8988T (cell line): ENCODE measurements around the gene SPSB1.
"Not testable (repeated sequence)": the region's sequence is repeated elsewhere in the genome, so short reads cannot be mapped to it uniquely, and the experiment has no call there.

Experiments
- DNase-seq: peaks from one replicate; pipeline ENCODE4 v3.0.0; 2011

The SPSB1 gene

GRCh38 chr1:9280015-9280860 is 12.5 kb upstream of the SPSB1 start:
- peak; percentile 93 for DNase-seq

DNA sequence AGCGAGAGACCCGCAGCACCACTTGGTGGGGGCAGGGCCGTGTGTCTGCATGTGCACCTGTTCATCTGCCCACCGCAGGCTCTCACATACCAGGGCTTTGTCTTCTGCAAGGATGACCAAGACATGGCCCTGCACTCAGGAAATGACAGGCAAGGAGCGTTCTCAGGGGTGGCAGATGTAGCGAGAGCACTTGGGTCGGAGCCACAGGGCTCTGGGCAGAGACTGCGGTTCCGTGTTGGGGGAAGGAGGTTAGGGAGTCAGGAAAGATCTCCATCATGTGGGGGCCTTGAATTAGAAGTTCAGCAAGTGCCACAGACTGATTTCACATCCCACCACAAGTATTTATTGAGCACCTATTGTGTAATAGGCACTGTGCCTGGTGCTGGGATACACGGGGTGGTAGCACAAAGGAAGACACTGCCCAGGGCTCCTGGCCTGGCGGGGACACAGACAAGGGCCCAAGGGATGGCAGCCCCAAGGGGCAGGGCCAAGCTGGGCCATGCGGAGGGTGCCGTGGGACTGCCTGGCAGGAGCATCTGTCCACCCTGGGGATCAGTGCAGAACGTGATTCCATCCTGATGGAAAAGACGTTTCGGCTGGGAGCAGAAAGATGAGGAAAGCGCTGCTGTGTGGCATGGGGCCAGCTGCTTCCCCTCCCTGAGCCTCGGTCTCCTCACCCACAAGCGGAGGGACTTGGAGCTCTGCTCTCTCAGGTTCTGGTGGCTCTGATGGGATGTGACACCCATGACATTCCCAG is 11.4 kb upstream of the SPSB1 start:
- no peak for DNase-seq

DNA sequence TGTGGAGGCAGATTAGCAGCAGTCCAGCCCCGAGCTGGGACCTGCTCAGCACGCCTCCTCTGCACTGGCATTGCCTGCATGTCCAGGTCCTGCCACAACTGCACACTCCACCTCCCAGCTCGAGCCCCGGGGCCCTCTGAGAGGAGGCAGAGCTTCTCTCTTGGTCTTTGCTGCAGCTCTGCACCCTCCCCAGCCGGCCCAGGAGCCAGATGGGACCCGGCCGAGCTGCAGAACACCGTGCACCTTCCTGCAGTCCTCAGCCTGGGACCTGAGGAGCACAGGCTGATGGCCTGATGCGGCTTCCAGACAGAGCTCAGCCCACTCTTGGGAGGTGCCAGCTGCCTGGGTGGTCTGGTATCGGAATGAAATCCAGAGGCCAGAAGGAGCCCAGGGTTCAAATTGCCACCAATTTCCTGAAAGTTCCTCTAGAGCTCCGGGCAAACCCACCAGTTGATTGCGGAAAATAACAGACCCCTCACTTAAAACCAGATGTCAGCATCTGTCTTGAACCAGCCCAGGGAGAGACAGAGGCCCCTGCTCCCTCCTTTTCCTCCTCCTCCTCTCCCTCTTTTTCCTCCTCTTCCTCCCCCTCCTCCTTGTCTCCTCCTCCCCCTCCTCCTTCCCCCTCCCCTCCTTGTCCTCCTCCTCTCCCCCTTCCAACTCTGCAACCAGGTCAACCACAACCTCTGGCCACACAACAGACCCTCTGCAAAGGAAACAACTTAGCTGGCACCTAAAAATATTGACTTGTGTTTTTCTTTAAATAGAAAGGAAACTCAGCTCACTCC is 10.6 kb upstream of the SPSB1 start:
- no peak for DNase-seq

- no peak for DNase-seq
Observed at GRCh38 chr1:9282696-9282955, 10.1 kb upstream of the SPSB1 start.

DNA sequence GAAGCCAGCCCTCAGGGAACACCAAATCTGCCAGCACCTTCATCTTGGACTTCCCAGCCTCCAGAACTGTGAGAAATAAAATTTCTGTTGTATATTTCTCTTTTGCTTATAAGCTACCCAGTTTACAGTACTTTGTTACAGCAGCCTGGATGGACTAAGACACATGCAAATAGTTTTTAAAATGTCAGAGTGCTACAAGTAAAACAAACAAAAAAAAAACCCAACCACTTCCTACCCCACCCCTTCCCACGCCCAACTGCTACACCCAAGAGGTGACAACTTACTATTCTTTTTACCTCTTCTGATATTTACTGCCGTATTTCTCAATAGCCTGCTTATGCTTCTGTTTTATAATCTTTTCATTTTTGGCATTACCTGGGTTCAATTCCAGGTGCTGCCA is 8.6 kb upstream of the SPSB1 start:
- DNase-seq: no peak

- DNase-seq: no peak
Observed at GRCh38 chr1:9286556-9286955, 6.1 kb upstream of the SPSB1 start.

DNA sequence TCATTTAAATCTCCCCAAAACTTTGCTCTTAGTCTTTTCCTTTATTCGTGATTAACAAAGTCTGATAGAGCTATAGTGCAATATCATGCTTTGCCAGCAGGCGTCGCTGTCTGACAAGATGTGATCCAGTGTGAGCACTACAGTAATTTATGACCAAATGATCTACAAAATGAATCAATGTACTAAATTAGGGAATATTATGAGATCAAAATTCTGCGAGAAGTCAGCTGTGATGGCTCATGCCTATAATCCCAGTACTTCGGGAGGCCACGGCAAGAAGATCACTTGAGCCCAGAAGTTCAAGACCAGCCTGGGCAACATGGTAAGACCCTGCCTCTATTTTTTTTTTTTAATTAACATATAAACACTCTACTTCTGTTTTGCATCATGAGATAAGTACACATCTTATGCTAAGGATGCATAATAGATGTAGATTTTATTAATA is 3.6 kb upstream of the SPSB1 start:
- DNase-seq: no peak

DNA sequence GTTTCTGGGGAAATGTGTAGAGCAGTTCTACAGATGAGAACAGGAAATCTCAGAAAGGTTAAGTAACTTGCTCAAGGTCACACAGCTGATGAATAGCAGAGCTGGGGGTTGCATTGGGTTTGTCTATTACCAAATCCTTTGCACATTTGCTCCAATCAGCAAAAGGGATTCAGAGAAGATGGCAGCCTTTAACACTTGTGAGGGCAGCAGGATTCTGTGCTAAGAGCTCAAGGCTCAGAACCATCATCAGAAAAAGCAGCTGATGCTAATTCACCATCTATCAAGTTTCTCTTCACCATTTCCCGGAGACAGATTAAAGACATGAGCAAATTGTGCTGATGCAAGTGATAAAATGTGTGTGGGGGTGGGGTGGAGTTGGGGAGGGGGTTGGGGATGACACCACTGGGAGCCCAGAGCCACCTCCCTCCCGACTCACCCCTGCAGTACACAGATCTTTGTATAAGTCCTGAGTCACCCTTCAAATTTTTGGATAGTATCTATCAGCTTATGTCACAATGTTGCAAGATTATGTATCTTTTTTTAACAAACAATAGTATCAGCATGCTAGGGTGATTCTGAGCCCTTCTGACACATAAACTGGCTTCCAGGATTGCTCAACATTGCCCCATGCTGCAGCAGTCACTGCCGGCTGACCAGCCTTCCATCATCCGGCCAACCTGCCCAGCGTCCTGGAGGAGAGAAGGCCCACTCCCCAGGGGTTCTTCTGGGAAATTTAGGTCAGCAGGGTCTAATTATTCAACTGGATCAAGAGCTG is 2.8 kb upstream of the SPSB1 start:
- no peak for DNase-seq

DNA sequence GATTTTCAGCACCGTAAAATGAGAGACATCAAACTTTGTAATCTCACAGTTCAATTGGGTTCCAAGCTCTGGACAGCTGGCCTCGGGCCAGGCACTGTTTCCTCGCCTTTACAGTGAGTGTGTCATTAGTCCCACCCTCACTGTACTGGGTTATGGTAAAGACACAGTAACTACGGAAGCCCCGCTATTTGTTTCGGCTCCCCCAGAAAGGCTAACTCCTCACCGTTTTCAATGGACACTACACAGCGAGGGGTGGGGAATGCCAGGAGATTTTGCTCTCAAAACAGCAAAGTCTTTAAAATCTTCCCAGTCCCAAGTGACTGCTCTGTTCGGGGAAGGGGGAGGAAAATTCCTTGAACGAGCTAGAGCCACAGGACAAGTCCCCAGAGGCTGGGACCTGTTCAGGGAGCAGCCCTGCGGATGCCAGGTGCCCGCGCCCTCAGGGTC is 757 bp upstream of the SPSB1 start:
- no peak for DNase-seq

GRCh38 chr1:9293241-9293532 is 493 bp downstream of the SPSB1 start:
- no peak for DNase-seq

DNA sequence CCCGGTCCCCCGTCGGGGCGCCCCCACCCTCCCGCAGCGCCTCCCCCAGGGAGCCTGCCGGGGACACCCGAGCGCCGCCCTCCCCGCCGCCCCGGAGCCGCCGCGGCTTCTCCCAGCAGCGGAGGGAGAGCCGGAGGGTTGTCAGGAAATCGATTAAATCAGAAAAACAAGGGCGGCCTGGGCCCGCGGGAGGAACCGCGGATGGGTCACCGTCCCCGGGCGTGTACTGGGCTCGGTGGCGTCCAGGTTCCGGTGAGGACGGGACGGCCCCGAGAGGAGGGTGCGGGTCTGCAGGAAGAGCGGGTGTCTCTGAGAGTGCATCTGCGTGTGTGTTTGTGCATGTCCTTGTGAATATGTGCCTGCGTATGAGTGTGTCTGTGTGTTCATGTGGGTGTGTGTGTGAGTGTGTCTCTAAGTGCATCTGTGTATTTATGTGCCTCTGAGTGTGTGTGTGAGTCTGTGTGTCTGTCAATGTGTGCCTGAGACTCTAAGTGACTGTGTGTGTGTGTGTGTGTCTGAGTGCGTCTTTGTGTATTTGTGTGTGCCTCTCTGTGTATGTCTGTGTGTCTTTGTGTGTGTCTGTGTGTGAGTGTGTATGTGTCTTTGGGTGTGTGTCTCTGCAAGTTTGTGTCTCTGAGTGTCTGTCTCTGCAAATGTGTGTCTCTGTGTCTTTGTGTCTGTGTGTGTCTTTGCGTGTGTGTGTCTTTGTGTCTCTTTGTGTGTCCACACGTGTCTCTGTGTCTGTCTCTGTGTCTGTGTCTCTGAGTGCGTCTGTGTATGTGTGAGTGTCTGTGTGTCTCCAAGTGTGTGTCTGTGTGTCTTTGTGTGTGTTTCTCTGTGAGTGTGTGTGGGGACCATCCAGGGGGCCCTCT is 1.1 kb downstream of the SPSB1 start:
- no peak for DNase-seq

DNA sequence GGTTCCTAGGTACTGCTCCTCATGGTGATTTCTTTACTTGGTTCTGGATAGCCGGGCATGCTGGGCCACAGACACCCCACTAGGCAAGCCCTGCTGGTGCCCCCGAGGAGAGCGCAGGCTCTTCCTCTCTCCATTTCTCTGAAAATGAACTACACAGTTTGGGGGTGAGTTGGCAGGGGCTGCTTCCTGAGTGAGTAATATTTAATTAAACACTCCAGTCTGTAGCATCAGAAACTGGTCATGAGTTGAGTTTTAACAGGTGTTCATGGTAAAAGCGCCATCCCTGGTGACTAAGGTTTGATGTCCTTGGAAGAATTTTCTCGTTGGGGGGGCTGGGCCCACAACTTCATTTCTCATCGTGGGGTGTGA is 1.7 kb downstream of the SPSB1 start:
- DNase-seq: no peak

GRCh38 chr1:9294910-9295636 is 2.4 kb downstream of the SPSB1 start:
- DNase-seq: no peak

DNA sequence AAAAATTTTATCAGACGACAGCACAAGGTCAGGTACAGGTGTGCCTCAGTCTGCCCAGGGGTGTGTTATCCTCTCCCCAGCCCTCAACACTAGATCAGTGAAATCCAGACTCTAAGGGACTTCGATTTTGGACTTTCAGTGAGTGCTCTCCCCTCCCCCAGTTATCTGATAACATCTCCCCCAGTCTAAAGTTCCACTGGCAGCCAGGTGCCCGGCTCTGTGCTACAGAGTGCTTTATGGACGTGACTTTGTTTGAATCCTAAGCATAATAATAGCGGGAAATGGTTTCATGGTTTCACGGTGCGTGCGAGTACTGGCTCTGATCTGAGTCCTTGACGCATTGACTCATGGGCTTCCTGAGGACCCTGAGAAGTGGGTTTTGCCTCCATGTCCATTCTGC is 3.2 kb downstream of the SPSB1 start:
- no peak for DNase-seq

- no peak for DNase-seq
Observed at GRCh38 chr1:9296850-9297249, 4.2 kb downstream of the SPSB1 start.

DNA sequence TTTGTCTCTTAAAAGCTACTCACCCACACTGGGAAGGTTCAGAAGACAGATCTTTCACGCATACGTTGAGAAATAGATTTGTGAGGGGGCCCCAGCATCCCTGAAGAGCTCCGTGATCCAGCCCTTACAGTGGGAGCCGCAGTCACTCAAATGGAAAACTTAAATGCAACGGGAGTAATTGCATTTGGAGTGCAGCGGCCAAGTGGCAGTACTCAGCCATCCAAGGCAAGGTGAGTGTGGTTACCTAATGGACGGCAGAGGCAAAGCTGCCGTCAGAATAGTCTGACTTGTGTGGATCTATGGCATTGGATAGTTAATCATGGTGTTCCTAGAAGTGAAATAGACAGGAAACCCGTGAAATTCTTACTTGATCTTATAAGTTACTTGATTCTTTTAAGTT is 5.1 kb downstream of the SPSB1 start:
- no peak for DNase-seq

DNA sequence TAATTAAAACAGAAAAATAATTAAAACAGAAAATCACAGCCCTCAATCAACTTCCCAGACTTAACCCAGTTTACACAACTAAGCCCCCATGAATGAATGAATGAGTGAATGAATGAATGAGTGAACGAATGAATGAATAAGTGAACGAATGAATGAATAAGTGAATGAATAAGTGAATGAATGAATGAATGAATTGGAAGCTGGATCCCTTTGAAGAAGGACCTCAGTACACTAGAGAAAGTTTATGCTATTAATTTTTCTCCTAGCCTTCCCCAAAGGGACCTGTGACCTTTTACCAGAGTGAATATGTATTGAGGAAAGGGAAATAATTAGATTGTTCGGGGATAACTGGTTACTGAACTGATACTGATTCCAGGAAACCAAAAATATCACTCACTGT is 5.6 kb downstream of the SPSB1 start:
- no peak for DNase-seq

GRCh38 chr1:9299571-9300541 is 7.2 kb downstream of the SPSB1 start:
- not testable (repeated sequence) for DNase-seq

- DNase-seq: no peak
Observed at GRCh38 chr1:9300573-9300972, 7.9 kb downstream of the SPSB1 start.
